Natural killer cell (primary cell): ENCODE measurements around the gene PHACTR1. TPM values are rescaled to one million over a fixed set of nuclear protein-coding genes. Genes with fewer than 3 reads are reported as not detected.

Source experiments
- ATAC-seq, 3 donors: fragments of 150-1000 bp in 2 of 3; fragments of 200-7000 bp in 1 of 3; cut with Tn5 transposase; 1 replicate in 1 of 3; 2 replicates in 2 of 3; pipeline ENCODE4 v1.10.0; 2021; ENCODE audit warnings: mild to moderate bottlenecking in 2 of 3, moderate library complexity in 2 of 3
- DNase-seq, 2 donors: peaks; one replicate each; pipeline versions ENCODE4 v3.0.0 to v3.0.0-alpha.2; 2013 to 2021; ENCODE audit warnings: mixed read lengths in 1 of 2
- H3K27ac ChIP-seq: one replicate; pipeline ENCODE4 v1.5.1; 2013; ENCODE audit warnings: mild to moderate bottlenecking, low read length
- H3K27me3 ChIP-seq: one replicate; pipeline ENCODE4 v1.6.1; 2013; ENCODE audit warnings: low read length; ENCODE audit not compliant: control insufficient read depth, insufficient read depth
- H3K36me3 ChIP-seq: one replicate; pipeline ENCODE4 v1.6.1; 2013; ENCODE audit warnings: low read length; ENCODE audit not compliant: control insufficient read depth, insufficient read depth
- H3K4me1 ChIP-seq: one replicate; pipeline ENCODE4 v1.6.1; 2013; ENCODE audit warnings: low read length; ENCODE audit not compliant: control insufficient read depth, insufficient read depth
- H3K4me3 ChIP-seq: one replicate; pipeline ENCODE4 v1.5.1; 2013; ENCODE audit warnings: low read length
- H3K9me3 ChIP-seq: one replicate; pipeline ENCODE4 v1.6.1; 2013; ENCODE audit warnings: low read length; ENCODE audit not compliant: control insufficient read depth, insufficient read depth
- H3K27ac Mint-ChIP-seq, 2 donors: one replicate each; pipeline ENCODE4 v1.8.0; 2022; ENCODE audit warnings: mild to moderate bottlenecking in 2 of 2, mixed read lengths in 2 of 2, moderate library complexity in 1 of 2
- H3K27me3 Mint-ChIP-seq, 2 donors: one replicate each; pipeline ENCODE4 v1.8.0; 2022; ENCODE audit warnings: low read depth in 2 of 2, mixed read lengths in 2 of 2
- H3K36me3 Mint-ChIP-seq: one replicate; pipeline ENCODE4 v1.8.0; 2022; ENCODE audit warnings: mixed read lengths
- H3K4me1 Mint-ChIP-seq, 2 donors: one replicate each; pipeline ENCODE4 v1.8.0; 2022; ENCODE audit warnings: mixed read lengths in 2 of 2
- H3K4me3 Mint-ChIP-seq: one replicate; pipeline ENCODE4 v1.8.0; 2022; ENCODE audit warnings: mild to moderate bottlenecking, moderate library complexity, mixed read lengths
- H3K9me3 Mint-ChIP-seq, 2 donors: one replicate each; pipeline ENCODE4 v1.8.0; 2022; ENCODE audit warnings: mixed read lengths in 2 of 2
- CTCF ChIP-seq: fragments of 200-600 bp; IDR thresholded peaks from one replicate; pipeline ENCODE4 v1.8.0; 2022; ENCODE audit warnings: antibody characterized with exemption
- WGBS: methylation state at CpG from one replicate; pipeline ENCODE4 v1.1.7; 2013; ENCODE audit warnings: missing lambda C conversion rate; ENCODE audit not compliant: insufficient coverage; 5-methylcytosine and 5-hydroxymethylcytosine counted together
- intact Hi-C: fragments of 100-400 bp; cut with micrococcal nuclease; formaldehyde crosslinking; loops from one replicate; pipeline ENCODE4 v1.14.2; 2022
- total RNA-seq, 4 donors: library from RNA; stranded (reverse); fragments of 120-200 nt in 1 of 4; gene quantifications; one replicate each; pipeline versions ENCODE4 v1.2.3 to v1.2.4, GENCODE V29; 2013 to 2022

Gene PHACTR1
- total RNA-seq, 3 donors from 2014 or later (not counting 1 experiment from before 2014, with no cell fraction given): 5.2 to 19.0 (median 5.4) TPM

- no peaks in the 10 kb centered on the region for H3K36me3 Mint-ChIP-seq
- no peaks in the 10 kb centered on the region for H3K27me3 Mint-ChIP-seq
- no peak for ATAC-seq
Observed at GRCh38 chr6:13063300-13063918, 346.8 kb downstream of the PHACTR1 start.

GRCh38 chr6:13065581-13065980, 349.0 kb downstream of the PHACTR1 start:
- intact Hi-C loops: no loop called here

More at GRCh38 chr6:13063300-13063918, 346.8 kb downstream of the PHACTR1 start:
- no peak for TF ChIP-seq CTCF
- H3K9me3 Mint-ChIP-seq: no peaks in the 10 kb centered on the region
- no peak overlapping the region for H3K27ac Mint-ChIP-seq
- Histone ChIP-seq H3K4me1 (no peaks in the 10 kb centered on the region), H3K9me3 (no peaks in the 10 kb centered on the region), H3K4me3 (no peak overlapping the region), H3K27me3 (no peaks in the 10 kb centered on the region), H3K36me3 (no peaks in the 10 kb centered on the region), H3K27ac (no peak overlapping the region)
- DNase-seq: no peak
- WGBS: 94% methylated on average over 3 of the region's 3 CpGs
- no peak overlapping the region for H3K4me3 Mint-ChIP-seq
- intact Hi-C loops: no loop called here
- H3K4me1 Mint-ChIP-seq: no peaks in the 10 kb centered on the region

GRCh38 chr6:13066050-13066449, 349.5 kb downstream of the PHACTR1 start:
- Histone ChIP-seq H3K9me3 (no peaks in the 10 kb centered on the region), H3K27ac (no peak overlapping the region), H3K36me3 (no peaks in the 10 kb centered on the region), H3K4me1 (no peaks in the 10 kb centered on the region), H3K27me3 (no peaks in the 10 kb centered on the region), H3K4me3 (no peak overlapping the region)
- no peaks in the 10 kb centered on the region for H3K36me3 Mint-ChIP-seq
- no peak for TF ChIP-seq CTCF
- DNase-seq (no peak), ATAC-seq (no peak)
- no peak overlapping the region for H3K4me3 Mint-ChIP-seq
- no peaks in the 10 kb centered on the region for H3K4me1 Mint-ChIP-seq
- intact Hi-C loops: no loop called here
- no peak overlapping the region for H3K27ac Mint-ChIP-seq
- H3K9me3 Mint-ChIP-seq: no peaks in the 10 kb centered on the region
- WGBS: 94% methylated on average over 4 of the region's 4 CpGs
- H3K27me3 Mint-ChIP-seq: peaks cover 0 to 4% of the 10 kb centered on the region in 2 donors

More at GRCh38 chr6:13065581-13065980, 349.0 kb downstream of the PHACTR1 start:
- Mint-ChIP-seq H3K36me3 (no peaks in the 10 kb centered on the region), H3K4me1 (no peaks in the 10 kb centered on the region), H3K4me3 (no peak overlapping the region), H3K27me3 (peaks cover 0 to 4% of the 10 kb centered on the region in 2 donors), H3K27ac (no peak overlapping the region), H3K9me3 (no peaks in the 10 kb centered on the region)
- H3K36me3 ChIP-seq: no peaks in the 10 kb centered on the region
- DNase-seq (no peak), ATAC-seq (no peak)
- H3K27ac ChIP-seq: no peak overlapping the region
- H3K4me3 ChIP-seq: no peak overlapping the region
- no peaks in the 10 kb centered on the region for H3K9me3 ChIP-seq
- no peaks in the 10 kb centered on the region for H3K27me3 ChIP-seq
- TF ChIP-seq CTCF: no peak
- WGBS: 44% methylated on average over 1 of the region's 1 CpG
- no peaks in the 10 kb centered on the region for H3K4me1 ChIP-seq

- H3K27me3 ChIP-seq: peaks cover 2% of the 10 kb centered on the region
- WGBS: 100% methylated on average over 1 of the region's 1 CpG
- ATAC-seq: no peak
Observed at GRCh38 chr6:13066820-13067219, 350.3 kb downstream of the PHACTR1 start.

More at GRCh38 chr6:13066820-13067219, 350.3 kb downstream of the PHACTR1 start:
- Histone ChIP-seq H3K4me3 (no peak overlapping the region), H3K9me3 (no peaks in the 10 kb centered on the region), H3K36me3 (no peaks in the 10 kb centered on the region), H3K27ac (no peak overlapping the region), H3K4me1 (no peaks in the 10 kb centered on the region)
- no peaks in the 10 kb centered on the region for H3K36me3 Mint-ChIP-seq
- H3K27me3 Mint-ChIP-seq: peaks cover 0 to 4% of the 10 kb centered on the region in 2 donors
- DNase-seq: no peak
- no peak overlapping the region for H3K27ac Mint-ChIP-seq
- no peaks in the 10 kb centered on the region for H3K9me3 Mint-ChIP-seq
- H3K4me3 Mint-ChIP-seq: no peak overlapping the region
- no peaks in the 10 kb centered on the region for H3K4me1 Mint-ChIP-seq
- intact Hi-C loops: no loop called here
- TF ChIP-seq CTCF: no peak
